Measurements from ENCODE around the gene UBTF. TPM values are rescaled to one million over a fixed set of nuclear protein-coding genes. Genes with fewer than 3 reads are reported as not detected.

The UBTF gene
- total and polyA plus RNA-seq, 2 experiments from 2014 or later, result 51.1 to 70.6 TPM

- Histone ChIP-seq H3K36me3 (peaks cover 19% of the 10 kb centered on the region), H3K4me3 (no peak overlapping the region), H3K27ac (no peak overlapping the region), H3K27me3 (no peaks in the 10 kb centered on the region), H3K9me3 (ENCODE audit: low read depth) (no peaks in the 10 kb centered on the region), H3K4me1 (ENCODE audit: low read depth) (no peaks in the 10 kb centered on the region)
- TF ChIP-seq CTCF (IDR thresholded peaks at IDR 0.05; ENCODE audit: low read depth, low read length), result no peak
- DNase-seq (ENCODE audit: low read depth in 1 of 2, low spot score in 1 of 2), result no peak
Measured at GRCh38 chr17:44206825-44207155, 12.7 kb downstream of the UBTF start.

- DNase-seq (ENCODE audit: low read depth in 1 of 2, low spot score in 1 of 2), result no peak
- no peak overlapping the region for H3K4me3 ChIP-seq
- H3K9me3 ChIP-seq (ENCODE audit: low read depth), result no peaks in the 10 kb centered on the region
- no peaks in the 10 kb centered on the region for H3K27me3 ChIP-seq
- H3K27ac ChIP-seq, result peak overlapping the region; percentile 48
- peaks cover 19% of the 10 kb centered on the region for H3K36me3 ChIP-seq
- no peaks in the 10 kb centered on the region for H3K4me1 ChIP-seq (ENCODE audit: low read depth)
- no peak for TF ChIP-seq CTCF (IDR thresholded peaks at IDR 0.05; ENCODE audit: low read depth, low read length)
Measured at GRCh38 chr17:44205962-44206824, 13.3 kb downstream of the UBTF start.

- TF ChIP-seq CTCF (IDR thresholded peaks at IDR 0.05; ENCODE audit: low read depth, low read length), result no peak
Measured at GRCh38 chr17:44204441-44204882, 15.0 kb downstream of the UBTF start.

GRCh38 chr17:44203731-44204440 lies 15.6 kb downstream of the UBTF start:
- peak; percentile 78 for TF ChIP-seq CTCF (IDR thresholded peaks at IDR 0.05; ENCODE audit: low read depth, low read length)
- Histone ChIP-seq H3K27me3 (no peaks in the 10 kb centered on the region), H3K9me3 (ENCODE audit: low read depth) (no peaks in the 10 kb centered on the region), H3K27ac (no peak overlapping the region), H3K4me1 (ENCODE audit: low read depth) (no peaks in the 10 kb centered on the region), H3K4me3 (no peak overlapping the region), H3K36me3 (peaks cover 14% of the 10 kb centered on the region)
- DNase-seq (ENCODE audit: low read depth in 1 of 2, low spot score in 1 of 2), result peak; percentile 62 to 75

More at GRCh38 chr17:44204441-44204882, 15.0 kb downstream of the UBTF start:
- peak in 1 of 2 donors; percentile 61 for DNase-seq (ENCODE audit: low read depth in 1 of 2, low spot score in 1 of 2)
- no peaks in the 10 kb centered on the region for H3K4me1 ChIP-seq (ENCODE audit: low read depth)
- no peak overlapping the region for H3K27ac ChIP-seq
- peaks cover 19% of the 10 kb centered on the region for H3K36me3 ChIP-seq
- no peaks in the 10 kb centered on the region for H3K9me3 ChIP-seq (ENCODE audit: low read depth)
- H3K27me3 ChIP-seq, result no peaks in the 10 kb centered on the region
- H3K4me3 ChIP-seq, result no peak overlapping the region

GRCh38 chr17:44202756-44203155 lies 16.7 kb downstream of the UBTF start:
- no peak for TF ChIP-seq CTCF (IDR thresholded peaks at IDR 0.05; ENCODE audit: low read depth, low read length)
- H3K9me3 ChIP-seq (ENCODE audit: low read depth), result no peaks in the 10 kb centered on the region

More at GRCh38 chr17:44202756-44203155, 16.7 kb downstream of the UBTF start:
- H3K4me3 ChIP-seq, result no peak overlapping the region
- DNase-seq (ENCODE audit: low read depth in 1 of 2, low spot score in 1 of 2), result no peak
- H3K27ac ChIP-seq, result peak overlapping the region; percentile 35
- no peaks in the 10 kb centered on the region for H3K27me3 ChIP-seq
- H3K36me3 ChIP-seq, result peaks cover 5% of the 10 kb centered on the region
- peaks cover 5% of the 10 kb centered on the region for H3K4me1 ChIP-seq (ENCODE audit: low read depth)
